Glomerular visceral epithelial cell (primary cell): ENCODE data around the gene MRPS33.
"Not testable (repeated sequence)": the region's sequence is repeated elsewhere in the genome, so short reads cannot be mapped to it uniquely, and the experiment has no call there.

Experiments
- DNase-seq: peaks from one replicate; pipeline ENCODE4 v3.0.0-alpha.2; 2016; ENCODE audit errors: extremely low spot score

The MRPS33 gene

GRCh38 chr7:141012044-141012685 lies 2.6 kb downstream of the MRPS33 start:
- peak; percentile 80 for DNase-seq

- DNase-seq, result no peak
Measured at GRCh38 chr7:141011443-141011842, 3.3 kb downstream of the MRPS33 start.

GRCh38 chr7:141003172-141004065 lies 11.3 kb downstream of the MRPS33 start:
- no peak for DNase-seq

- no peak for DNase-seq
Measured at GRCh38 chr7:141001546-141001945, 13.2 kb downstream of the MRPS33 start.

GRCh38 chr7:141001122-141001521 lies 13.6 kb downstream of the MRPS33 start:
- no peak for DNase-seq

GRCh38 chr7:140998715-140999114 lies 16.0 kb downstream of the MRPS33 start:
- no peak for DNase-seq

GRCh38 chr7:140992422-140992821 lies 22.3 kb downstream of the MRPS33 start:
- no peak for DNase-seq

GRCh38 chr7:140990193-140990962 lies 24.4 kb downstream of the MRPS33 start:
- no peak for DNase-seq

- no peak for DNase-seq
Measured at GRCh38 chr7:140989068-140989467, 25.7 kb downstream of the MRPS33 start.

GRCh38 chr7:140983802-140984201 lies 30.9 kb downstream of the MRPS33 start:
- no peak for DNase-seq

GRCh38 chr7:140982508-140982907 lies 32.2 kb downstream of the MRPS33 start:
- no peak for DNase-seq

GRCh38 chr7:140981951-140982350 lies 32.8 kb downstream of the MRPS33 start:
- DNase-seq, result no peak

GRCh38 chr7:140977741-140978140 lies 37.0 kb downstream of the MRPS33 start:
- DNase-seq, result no peak

- no peak for DNase-seq
Measured at GRCh38 chr7:140972876-140973829, 41.6 kb downstream of the MRPS33 start.

- no peak for DNase-seq
Measured at GRCh38 chr7:140972344-140972743, 42.4 kb downstream of the MRPS33 start.

GRCh38 chr7:140967438-140967837 lies 47.3 kb downstream of the MRPS33 start:
- no peak for DNase-seq

GRCh38 chr7:140966561-140967233 lies 48.1 kb downstream of the MRPS33 start:
- DNase-seq, result no peak

- DNase-seq, result no peak
Measured at GRCh38 chr7:140961117-140961516, 53.6 kb downstream of the MRPS33 start.

- DNase-seq, result not testable (repeated sequence)
Measured at GRCh38 chr7:140956997-140957396, 57.8 kb downstream of the MRPS33 start.
